H1 (cell line): ENCODE data around the gene AIRE. TPM values are rescaled to one million over a fixed set of nuclear protein-coding genes. Genes with fewer than 3 reads are reported as not detected.

Experiments
- CHD2 ChIP-seq: IDR thresholded peaks from 2 replicates; pipeline ENCODE4 v1.6.1; 2012; ENCODE audit warnings: low read length, improper control_type of control experiment
- TAF1 ChIP-seq: IDR thresholded peaks from 2 replicates; pipeline ENCODE4 v1.6.1; 2011; ENCODE audit warnings: mild to moderate bottlenecking, low read depth, low read length
- polyA plus RNA-seq, 7 experiments: library from polyadenylated mRNA; depleted of rRNA in 3 of 7; stranded (reverse) in 5 of 7; unstranded in 2 of 7; fragments of >200 nt in 5 of 7; fragments of 200-250 nt in 2 of 7; gene quantifications; 1 replicate in 5 of 7; 2 replicates in 1 of 7; 4 replicates in 1 of 7; pipeline versions ENCODE4 v1.2.1 to v1.2.3, GENCODE V29; 2011 to 2013; ENCODE audit warnings: missing spikeins in 2 of 7, mixed read lengths in 2 of 7
- total RNA-seq: library from RNA; stranded (reverse); fragmentation: NEBNext Ultra II Directional; extraction: Animal tissue kit (Norgen Biotek cat#: 25700); gene quantifications from 2 replicates; pipeline ENCODE4 v1.2.1, GENCODE V29; 2021

AIRE gene
- total and polyA plus RNA-seq, 2 of the 8 experiments (the other 6 are each of a cell fraction or from before 2014, with no cell fraction given), result 0.09 TPM; not detected in 1

- no peak for TF ChIP-seq TAF1
- no peak for TF ChIP-seq CHD2
Measured at GRCh38 chr21:44291078-44291935, 5.6 kb downstream of the AIRE start (continued).
